Measurements from ENCODE around the gene TNS3.

DNA sequence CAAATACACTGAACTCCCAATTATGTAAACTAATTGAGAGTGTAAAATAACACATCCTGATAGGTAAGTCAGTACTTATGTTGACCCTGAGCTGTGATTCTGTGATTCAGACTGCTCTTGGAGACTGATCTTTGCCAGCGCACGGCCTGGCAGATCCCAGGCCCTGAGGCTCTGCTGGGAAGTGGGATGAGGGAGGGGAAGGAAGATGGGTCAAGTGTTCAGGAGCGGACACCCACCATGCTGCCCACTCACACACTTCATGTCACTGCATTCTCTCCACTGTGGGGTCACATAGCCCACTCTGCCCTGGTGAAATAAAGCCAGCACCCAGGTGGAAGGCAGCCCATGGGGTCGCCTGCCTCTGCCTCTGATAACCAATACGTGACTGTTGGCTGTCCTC lies 226.2 kb downstream of the TNS3 start:
- TF ChIP-seq, protein P1, sequence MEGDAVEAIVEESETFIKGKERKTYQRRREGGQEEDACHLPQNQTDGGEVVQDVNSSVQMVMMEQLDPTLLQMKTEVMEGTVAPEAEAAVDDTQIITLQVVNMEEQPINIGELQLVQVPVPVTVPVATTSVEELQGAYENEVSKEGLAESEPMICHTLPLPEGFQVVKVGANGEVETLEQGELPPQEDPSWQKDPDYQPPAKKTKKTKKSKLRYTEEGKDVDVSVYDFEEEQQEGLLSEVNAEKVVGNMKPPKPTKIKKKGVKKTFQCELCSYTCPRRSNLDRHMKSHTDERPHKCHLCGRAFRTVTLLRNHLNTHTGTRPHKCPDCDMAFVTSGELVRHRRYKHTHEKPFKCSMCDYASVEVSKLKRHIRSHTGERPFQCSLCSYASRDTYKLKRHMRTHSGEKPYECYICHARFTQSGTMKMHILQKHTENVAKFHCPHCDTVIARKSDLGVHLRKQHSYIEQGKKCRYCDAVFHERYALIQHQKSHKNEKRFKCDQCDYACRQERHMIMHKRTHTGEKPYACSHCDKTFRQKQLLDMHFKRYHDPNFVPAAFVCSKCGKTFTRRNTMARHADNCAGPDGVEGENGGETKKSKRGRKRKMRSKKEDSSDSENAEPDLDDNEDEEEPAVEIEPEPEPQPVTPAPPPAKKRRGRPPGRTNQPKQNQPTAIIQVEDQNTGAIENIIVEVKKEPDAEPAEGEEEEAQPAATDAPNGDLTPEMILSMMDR (IDR thresholded peaks at IDR 0.05; ENCODE audit: low read length), result no peak
- TF ChIP-seq EZH2 (optimal IDR thresholded peaks at IDR 0.05; ENCODE audit: low read depth, low read length) (no peak), EZH2phosphoT487 (IDR thresholded peaks at IDR 0.05; ENCODE audit: low read length) (no peak)
